ENCODE data around the gene DGKG.

DNA sequence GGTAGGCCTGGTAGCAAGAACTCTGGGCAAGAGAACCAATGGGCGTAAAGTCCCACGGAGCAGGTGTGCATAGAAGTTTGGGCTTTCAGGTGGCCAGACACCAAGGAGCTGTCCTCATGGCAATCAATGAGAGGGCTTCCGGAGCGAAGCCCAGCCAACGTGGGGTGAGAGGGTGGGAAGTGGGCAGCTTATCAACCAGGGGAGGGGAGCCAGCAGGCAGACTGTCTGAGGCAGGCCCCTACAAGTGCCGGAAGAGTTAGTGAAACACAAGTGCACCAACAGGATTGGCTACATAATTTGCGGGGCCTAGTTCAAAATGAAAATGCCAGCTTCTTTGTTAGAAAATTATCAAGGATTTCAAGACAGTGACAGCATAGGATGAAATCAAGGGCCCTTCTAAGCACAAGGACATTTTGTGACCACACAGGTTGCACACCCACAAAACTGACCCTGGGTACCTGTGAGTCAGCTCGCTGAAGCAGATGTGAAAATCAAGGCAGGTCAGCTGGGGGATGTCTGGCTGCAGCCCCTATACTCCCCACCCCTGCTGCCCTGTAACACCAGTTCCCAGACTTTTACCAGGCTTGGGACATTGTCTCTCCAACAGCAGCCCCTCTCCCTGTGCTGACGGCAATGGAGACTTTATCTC is 151.1 kb downstream of the DGKG start:
- TF ChIP-seq, protein P1, sequence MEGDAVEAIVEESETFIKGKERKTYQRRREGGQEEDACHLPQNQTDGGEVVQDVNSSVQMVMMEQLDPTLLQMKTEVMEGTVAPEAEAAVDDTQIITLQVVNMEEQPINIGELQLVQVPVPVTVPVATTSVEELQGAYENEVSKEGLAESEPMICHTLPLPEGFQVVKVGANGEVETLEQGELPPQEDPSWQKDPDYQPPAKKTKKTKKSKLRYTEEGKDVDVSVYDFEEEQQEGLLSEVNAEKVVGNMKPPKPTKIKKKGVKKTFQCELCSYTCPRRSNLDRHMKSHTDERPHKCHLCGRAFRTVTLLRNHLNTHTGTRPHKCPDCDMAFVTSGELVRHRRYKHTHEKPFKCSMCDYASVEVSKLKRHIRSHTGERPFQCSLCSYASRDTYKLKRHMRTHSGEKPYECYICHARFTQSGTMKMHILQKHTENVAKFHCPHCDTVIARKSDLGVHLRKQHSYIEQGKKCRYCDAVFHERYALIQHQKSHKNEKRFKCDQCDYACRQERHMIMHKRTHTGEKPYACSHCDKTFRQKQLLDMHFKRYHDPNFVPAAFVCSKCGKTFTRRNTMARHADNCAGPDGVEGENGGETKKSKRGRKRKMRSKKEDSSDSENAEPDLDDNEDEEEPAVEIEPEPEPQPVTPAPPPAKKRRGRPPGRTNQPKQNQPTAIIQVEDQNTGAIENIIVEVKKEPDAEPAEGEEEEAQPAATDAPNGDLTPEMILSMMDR (conservative IDR thresholded peaks at IDR 0.05; ENCODE audit: low read depth, low read length), result no peak
- TF ChIP-seq EZH2 (IDR thresholded peaks at IDR 0.05; ENCODE audit: borderline replicate concordance, low read depth, low read length, poor library complexity, severe bottlenecking), result no peak

Measured in A673 (cell line).